HFF-Myc (cell line): ENCODE results near the gene TMPRSS2.

ENCODE experiments used
- DNase-seq: peaks from one replicate; pipeline ENCODE4 v3.0.0-alpha.2; 2011; ENCODE audit warnings: low read depth; ENCODE audit errors: extremely low read depth
- H3K4me3 ChIP-seq: replicated peaks from 2 replicates; pipeline ENCODE4 v1.5.1; 2011; ENCODE audit warnings: low read depth, mild to moderate bottlenecking, control low read depth, low read length
- TF ChIP-seq, protein P1 (sequence below): IDR thresholded peaks from 2 replicates; pipeline ENCODE4 v1.5.1; 2012; ENCODE audit warnings: mild to moderate bottlenecking, low read depth, low read length, control low read depth; ENCODE audit errors: missing control alignments

Gene TMPRSS2

DNA sequence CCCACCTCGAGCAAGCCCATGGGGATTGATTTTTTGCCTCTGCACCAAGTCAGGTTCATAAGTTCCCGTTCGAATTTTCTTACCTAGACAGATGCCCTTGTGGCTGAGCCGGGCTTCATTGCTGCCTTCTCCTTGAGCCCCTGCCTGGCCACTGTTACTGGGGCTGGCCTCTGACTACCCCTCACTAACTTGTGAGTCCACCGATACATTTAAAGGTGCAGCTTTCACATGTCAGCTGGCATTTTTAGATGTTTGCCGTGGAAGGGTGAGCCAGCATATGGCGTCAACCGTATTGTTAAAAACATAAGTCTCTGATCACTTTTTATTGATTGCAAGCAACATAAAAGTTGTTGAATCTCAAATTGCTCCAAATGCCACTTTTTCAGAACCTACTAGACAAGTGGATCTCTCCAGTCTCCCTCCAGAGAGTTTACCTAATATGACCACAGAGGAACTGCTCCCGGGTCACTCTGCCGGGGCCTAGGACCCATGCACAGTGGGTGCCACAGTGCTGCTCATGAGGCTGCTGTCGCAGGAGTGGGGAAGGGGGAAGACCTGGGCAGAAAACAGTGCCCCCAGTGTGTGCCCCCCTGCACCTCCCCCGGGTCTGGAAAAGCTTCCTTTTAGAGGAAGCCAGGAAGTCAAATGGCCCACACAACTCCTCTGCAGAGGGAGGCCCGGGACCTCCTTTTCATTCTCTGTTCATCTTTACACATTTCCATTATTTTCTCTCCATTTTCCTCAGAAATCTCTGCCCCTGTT is 63.1 kb downstream of the TMPRSS2 start:
- no peak for DNase-seq
- TF ChIP-seq, protein P1, sequence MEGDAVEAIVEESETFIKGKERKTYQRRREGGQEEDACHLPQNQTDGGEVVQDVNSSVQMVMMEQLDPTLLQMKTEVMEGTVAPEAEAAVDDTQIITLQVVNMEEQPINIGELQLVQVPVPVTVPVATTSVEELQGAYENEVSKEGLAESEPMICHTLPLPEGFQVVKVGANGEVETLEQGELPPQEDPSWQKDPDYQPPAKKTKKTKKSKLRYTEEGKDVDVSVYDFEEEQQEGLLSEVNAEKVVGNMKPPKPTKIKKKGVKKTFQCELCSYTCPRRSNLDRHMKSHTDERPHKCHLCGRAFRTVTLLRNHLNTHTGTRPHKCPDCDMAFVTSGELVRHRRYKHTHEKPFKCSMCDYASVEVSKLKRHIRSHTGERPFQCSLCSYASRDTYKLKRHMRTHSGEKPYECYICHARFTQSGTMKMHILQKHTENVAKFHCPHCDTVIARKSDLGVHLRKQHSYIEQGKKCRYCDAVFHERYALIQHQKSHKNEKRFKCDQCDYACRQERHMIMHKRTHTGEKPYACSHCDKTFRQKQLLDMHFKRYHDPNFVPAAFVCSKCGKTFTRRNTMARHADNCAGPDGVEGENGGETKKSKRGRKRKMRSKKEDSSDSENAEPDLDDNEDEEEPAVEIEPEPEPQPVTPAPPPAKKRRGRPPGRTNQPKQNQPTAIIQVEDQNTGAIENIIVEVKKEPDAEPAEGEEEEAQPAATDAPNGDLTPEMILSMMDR, result no peak
- no peak overlapping the region for H3K4me3 ChIP-seq

DNA sequence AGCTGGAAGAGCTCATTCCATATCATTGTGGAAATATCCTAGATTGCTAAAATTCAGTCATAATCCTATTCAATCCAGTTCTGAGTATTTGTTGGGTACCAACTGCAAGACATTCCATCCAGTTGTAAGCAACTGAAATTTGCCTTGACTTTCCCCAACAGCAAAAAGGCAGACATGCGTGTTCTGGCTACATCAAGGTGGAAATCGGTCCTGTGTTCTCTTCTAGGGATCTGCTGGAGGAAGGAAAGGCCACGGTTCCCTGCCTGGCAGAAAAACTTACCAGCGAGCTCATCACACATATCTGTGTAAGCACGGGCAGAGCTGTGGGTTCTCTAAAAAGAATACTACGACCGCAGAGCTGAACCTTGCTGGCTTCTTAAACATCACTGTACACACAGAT is 64.4 kb downstream of the TMPRSS2 start:
- TF ChIP-seq, protein P1, result no peak

DNA sequence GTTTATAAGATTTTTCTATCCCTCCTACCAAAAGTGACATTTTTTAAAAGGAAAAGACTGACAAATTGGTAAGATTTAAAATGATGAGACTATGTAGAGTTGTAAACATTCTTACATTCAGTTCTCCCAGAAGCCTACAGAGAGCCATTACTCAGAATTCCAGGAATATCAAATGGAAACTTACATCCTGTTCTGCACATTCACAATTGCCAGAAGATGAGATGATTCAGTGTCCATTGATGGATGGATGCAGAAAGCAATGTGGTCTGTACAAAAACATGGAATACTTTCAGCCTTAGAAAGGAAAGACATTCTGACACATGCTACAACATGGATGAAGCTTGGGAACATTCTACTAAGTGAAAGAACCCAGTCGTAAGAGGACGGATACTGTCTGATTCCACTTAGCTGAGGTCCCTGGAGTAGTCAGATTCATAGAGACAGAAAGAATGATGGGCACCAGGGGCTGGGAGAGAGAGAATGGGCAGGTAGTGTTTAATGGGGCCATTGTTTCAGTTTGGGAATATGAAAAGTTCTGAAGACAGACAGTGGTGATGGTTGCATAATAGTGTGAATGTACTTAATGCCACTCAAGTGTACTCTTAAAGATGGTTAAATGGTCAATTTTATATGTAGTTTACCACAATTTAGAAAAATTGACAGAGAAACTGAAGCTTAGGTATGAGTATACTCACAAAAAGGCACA is 65.3 kb downstream of the TMPRSS2 start:
- no peak for DNase-seq
- no peak overlapping the region for H3K4me3 ChIP-seq
- TF ChIP-seq, protein P1, result no peak

More for the DNA sequence above, 64.4 kb downstream of the TMPRSS2 start:
- H3K4me3 ChIP-seq, result no peak overlapping the region
- no peak for DNase-seq

DNA sequence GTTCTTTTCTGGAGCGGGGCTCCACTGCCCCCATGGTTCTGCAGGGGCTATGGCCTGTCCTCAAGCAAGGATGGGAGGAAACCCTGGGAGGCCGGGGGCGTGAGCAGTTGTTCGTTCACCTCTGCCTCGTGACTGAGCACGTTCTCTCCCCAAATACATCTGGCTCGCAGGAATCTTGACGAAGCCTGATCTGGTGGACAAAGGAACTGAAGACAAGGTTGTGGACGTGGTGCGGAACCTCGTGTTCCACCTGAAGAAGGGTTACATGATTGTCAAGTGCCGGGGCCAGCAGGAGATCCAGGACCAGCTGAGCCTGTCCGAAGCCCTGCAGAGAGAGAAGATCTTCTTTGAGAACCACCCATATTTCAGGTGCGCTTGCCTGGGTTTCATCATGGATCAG is 66.4 kb downstream of the TMPRSS2 start:
- TF ChIP-seq, protein P1, result no peak
- H3K4me3 ChIP-seq, result no peak overlapping the region
- DNase-seq, result no peak

DNA sequence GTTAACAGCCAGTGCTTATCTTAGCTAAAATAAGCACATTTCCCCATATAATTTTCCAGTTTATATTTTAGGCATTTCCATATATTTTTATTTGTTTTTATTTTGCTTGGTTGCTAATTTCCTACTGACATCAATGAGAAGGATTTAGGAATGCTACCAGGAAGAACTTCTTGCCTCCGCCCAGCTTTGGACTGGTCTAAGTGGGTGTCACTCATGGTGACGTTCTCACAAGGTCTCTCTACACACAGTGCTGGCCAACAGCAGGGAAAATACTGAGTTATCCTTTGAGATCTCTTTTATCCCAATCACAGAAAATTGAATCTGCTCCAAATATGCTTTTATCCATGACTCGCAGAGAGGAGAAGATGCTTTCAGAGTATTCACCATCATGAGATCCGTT is 68.7 kb downstream of the TMPRSS2 start:
- no peak overlapping the region for H3K4me3 ChIP-seq
- TF ChIP-seq, protein P1, result no peak
- DNase-seq, result no peak

DNA sequence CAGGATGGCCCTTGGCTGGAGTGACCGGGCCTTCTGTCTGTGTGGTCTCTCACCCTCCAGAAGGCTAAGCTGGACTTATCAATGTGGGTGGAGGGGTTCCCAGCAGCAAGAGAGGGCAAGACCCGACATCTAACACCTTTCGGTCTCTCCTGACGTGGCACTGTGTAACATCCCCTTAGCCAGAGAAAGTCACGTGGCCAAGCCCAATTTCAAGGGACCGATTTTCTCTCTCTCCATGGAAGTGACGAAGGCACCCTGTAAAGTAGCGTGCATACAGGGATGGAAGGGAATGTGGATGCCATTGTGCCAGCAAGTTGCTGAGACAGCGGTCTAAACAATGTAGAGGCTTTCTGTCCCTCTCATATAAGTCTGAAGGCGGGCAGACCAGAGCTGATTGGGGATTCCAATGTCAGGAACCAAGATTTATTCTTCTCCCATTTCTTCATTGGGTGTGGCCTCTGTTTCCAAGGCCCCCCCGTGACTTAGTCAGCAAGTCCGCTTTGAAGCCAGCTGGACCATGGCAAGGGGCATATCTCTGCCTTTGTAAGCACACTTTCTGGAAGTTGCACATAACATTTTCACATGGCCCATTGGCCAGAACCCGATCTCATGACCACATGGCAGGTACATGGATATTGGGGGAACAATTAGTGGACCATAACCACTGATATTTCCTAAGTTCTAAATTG is 69.4 kb downstream of the TMPRSS2 start:
- no peak for DNase-seq
- H3K4me3 ChIP-seq, result no peak overlapping the region
- TF ChIP-seq, protein P1, result no peak
